ENCODE data around the gene PTPRU. TPM values are rescaled to one million over a fixed set of nuclear protein-coding genes. Genes with fewer than 3 reads are reported as not detected.

Gene PTPRU
- total RNA-seq, 1 donor from 2014 or later: 0.24 TPM

DNA sequence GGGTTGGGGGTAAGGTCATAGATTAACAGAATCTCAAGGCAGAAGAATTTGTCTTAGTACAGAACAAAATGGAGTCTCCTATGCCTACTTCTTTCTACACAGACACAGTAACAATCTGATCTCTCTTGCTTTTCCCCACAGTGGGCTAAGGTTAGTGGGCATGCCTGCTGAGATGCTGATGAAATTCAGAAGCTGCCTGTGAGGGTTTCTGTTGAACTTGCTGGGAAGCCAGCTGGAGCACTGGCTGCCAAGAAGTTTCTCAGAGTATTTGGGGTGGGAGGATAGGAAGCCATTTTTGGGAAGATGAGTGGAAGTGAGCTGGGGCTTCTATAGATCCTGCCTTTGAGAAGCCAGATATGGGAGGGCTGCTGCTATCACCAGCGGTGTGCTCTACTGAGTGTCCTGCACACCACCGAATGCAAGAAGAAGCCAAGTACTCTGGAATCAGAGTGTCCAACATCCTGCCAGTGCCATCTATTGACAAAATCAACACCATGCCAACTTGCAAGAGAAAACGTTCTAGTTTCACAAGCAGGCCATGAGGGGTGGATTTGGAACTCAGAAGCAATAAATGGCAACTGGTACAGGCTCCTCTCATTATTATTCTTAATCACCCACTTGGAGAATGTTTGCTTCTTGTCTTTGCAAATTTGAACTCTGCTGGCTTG, 102.7 kb downstream of the PTPRU start:
- ATAC-seq (ENCODE audit: low read depth) (no peak), DNase-seq (no peak)
- CTCF ChIA-PET: no interaction called here
- Mint-ChIP-seq H3K27me3 (peaks cover 17% of the 10 kb centered on the region), H3K4me1 (no peaks in the 10 kb centered on the region), H3K9me3 (no peaks in the 10 kb centered on the region), H3K4me3 (no peak overlapping the region), H3K36me3 (ENCODE audit: low read depth) (no peaks in the 10 kb centered on the region), H3K27ac (no peak overlapping the region)
- POLR2A ChIA-PET: no interaction called here
- intact Hi-C loops (cut with micrococcal nuclease): no loop called here
- TF ChIP-seq, protein P1, sequence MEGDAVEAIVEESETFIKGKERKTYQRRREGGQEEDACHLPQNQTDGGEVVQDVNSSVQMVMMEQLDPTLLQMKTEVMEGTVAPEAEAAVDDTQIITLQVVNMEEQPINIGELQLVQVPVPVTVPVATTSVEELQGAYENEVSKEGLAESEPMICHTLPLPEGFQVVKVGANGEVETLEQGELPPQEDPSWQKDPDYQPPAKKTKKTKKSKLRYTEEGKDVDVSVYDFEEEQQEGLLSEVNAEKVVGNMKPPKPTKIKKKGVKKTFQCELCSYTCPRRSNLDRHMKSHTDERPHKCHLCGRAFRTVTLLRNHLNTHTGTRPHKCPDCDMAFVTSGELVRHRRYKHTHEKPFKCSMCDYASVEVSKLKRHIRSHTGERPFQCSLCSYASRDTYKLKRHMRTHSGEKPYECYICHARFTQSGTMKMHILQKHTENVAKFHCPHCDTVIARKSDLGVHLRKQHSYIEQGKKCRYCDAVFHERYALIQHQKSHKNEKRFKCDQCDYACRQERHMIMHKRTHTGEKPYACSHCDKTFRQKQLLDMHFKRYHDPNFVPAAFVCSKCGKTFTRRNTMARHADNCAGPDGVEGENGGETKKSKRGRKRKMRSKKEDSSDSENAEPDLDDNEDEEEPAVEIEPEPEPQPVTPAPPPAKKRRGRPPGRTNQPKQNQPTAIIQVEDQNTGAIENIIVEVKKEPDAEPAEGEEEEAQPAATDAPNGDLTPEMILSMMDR (IDR thresholded peaks at IDR 0.05): no peak

GRCh38 chr1:29341936-29342335, 105.6 kb downstream of the PTPRU start:
- TF ChIP-seq, protein P1 (IDR thresholded peaks at IDR 0.05): no peak
- H3K36me3 Mint-ChIP-seq (ENCODE audit: low read depth): no peaks in the 10 kb centered on the region
- DNase-seq: no peak
- POLR2A ChIA-PET: no interaction called here
- no peak overlapping the region for H3K27ac Mint-ChIP-seq
- ATAC-seq (ENCODE audit: low read depth): no peak
- no peak overlapping the region for H3K4me3 Mint-ChIP-seq
- CTCF ChIA-PET: no interaction called here
- no peaks in the 10 kb centered on the region for H3K9me3 Mint-ChIP-seq
- peaks cover 28% of the 10 kb centered on the region for H3K27me3 Mint-ChIP-seq
- intact Hi-C loops (cut with micrococcal nuclease): no loop called here
- no peaks in the 10 kb centered on the region for H3K4me1 Mint-ChIP-seq

DNA sequence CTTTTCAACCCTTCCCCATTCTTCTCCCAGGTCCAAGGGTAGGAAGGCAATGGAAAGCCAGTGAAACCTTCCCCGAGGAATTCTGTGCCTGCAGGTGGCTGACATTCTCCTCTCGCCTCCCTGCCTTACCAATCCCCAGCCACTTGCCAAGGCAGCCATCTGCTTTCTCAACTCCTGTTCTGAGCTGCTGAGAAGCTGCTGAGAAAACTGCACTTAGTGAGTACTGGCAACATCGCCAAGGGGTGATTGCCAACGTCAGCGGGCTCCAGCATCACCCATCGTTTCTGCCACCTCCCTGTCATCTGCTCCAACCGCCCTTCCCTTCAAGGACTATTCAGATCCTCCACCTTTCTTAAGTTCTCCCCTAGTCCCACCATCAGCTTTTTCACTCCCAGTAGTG, 106.0 kb downstream of the PTPRU start:
- POLR2A ChIA-PET: no interaction called here
- TF ChIP-seq, protein P1 (IDR thresholded peaks at IDR 0.05): no peak
- Mint-ChIP-seq H3K27ac (no peak overlapping the region), H3K9me3 (no peaks in the 10 kb centered on the region), H3K4me1 (no peaks in the 10 kb centered on the region), H3K27me3 (peaks cover 28% of the 10 kb centered on the region), H3K4me3 (no peak overlapping the region), H3K36me3 (ENCODE audit: low read depth) (no peaks in the 10 kb centered on the region)
- no peak for ATAC-seq (ENCODE audit: low read depth)
- no peak for DNase-seq
- intact Hi-C loops (cut with micrococcal nuclease): no loop called here
- CTCF ChIA-PET: no interaction called here

- Mint-ChIP-seq H3K4me1 (no peaks in the 10 kb centered on the region), H3K27ac (no peak overlapping the region), H3K4me3 (no peak overlapping the region), H3K27me3 (peaks cover 28% of the 10 kb centered on the region), H3K36me3 (ENCODE audit: low read depth) (no peaks in the 10 kb centered on the region), H3K9me3 (no peaks in the 10 kb centered on the region)
- ChIA-PET POLR2A (no interaction called here), CTCF (no interaction called here)
- intact Hi-C loops (cut with micrococcal nuclease): no loop called here
- TF ChIP-seq, protein P1 (IDR thresholded peaks at IDR 0.05): no peak
- ATAC-seq (ENCODE audit: low read depth) (no peak), DNase-seq (no peak)
These were observed 106.7 kb downstream of the PTPRU start for GRCh38 chr1:29342983-29343382.

DNA sequence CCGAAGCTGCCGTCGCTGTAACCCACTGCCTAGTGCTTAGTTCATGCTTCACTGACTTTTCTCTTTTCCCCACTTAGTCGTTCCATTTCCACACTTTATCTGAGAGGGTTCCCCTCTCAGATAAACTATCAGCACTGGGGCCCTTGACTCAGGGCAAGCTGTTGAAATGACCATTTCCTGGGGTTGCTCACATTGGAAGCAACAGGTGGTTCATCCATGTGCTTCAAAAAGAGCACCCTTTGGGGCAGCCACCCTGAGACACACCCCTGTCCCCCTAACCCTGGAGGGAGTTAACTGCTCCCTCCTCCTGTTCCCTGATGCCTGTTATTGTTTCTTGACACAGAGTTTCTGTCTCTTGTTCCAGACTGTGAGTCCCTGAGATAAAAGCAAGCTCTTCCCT, 107.2 kb downstream of the PTPRU start:
- peaks cover 28% of the 10 kb centered on the region for H3K27me3 Mint-ChIP-seq
- no peaks in the 10 kb centered on the region for H3K36me3 Mint-ChIP-seq (ENCODE audit: low read depth)
- POLR2A ChIA-PET: no interaction called here
- no peak for ATAC-seq (ENCODE audit: low read depth)
- H3K4me3 Mint-ChIP-seq: no peak overlapping the region
- DNase-seq: no peak
- no peak overlapping the region for H3K27ac Mint-ChIP-seq
- intact Hi-C loops (cut with micrococcal nuclease): no loop called here
- no peaks in the 10 kb centered on the region for H3K4me1 Mint-ChIP-seq
- TF ChIP-seq, protein P1 (IDR thresholded peaks at IDR 0.05): no peak
- CTCF ChIA-PET: no interaction called here
- no peaks in the 10 kb centered on the region for H3K9me3 Mint-ChIP-seq

All from activated B cell treated with CpG ODN at 0.5 μM for 24 hours (primary cell).